OCI-LY1 (cell line): ENCODE data around the gene PRPF31.

Source experiments
- CTCF ChIP-seq: fragments of 200-600 bp; sonication (generic), shearing (Covaris generic); IDR thresholded peaks from 2 replicates; pipeline ENCODE4 v1.5.1; 2017; ENCODE audit warnings: mild to moderate bottlenecking, antibody characterized with exemption, low read length, moderate library complexity, mixed read lengths
- EZH2 ChIP-seq: fragments of 200-600 bp; sonication (generic), shearing (Covaris generic); IDR thresholded peaks from 2 replicates; pipeline ENCODE4 v1.8.0; 2017; ENCODE audit warnings: borderline replicate concordance, mixed run types, mild to moderate bottlenecking, antibody characterized with exemption, low read length, moderate library complexity, mixed read lengths

- TF ChIP-seq CTCF = no peak
- TF ChIP-seq EZH2 = no peak
Measured at GRCh38 chr19:54107876-54108490, 7.6 kb upstream of the PRPF31 start.
